Forelimb muscle (tissue), 1 donor: ENCODE measurements around the gene TAS1R2. TPM values are rescaled to one million over a fixed set of nuclear protein-coding genes. Genes with fewer than 3 reads are reported as not detected.

ENCODE experiments used
- DNase-seq: peaks from one replicate; pipeline ENCODE4 v3.0.0-alpha.2; 2013; ENCODE audit warnings: low read depth
- polyA plus RNA-seq: library from polyadenylated mRNA; unstranded; fragments of 120-200 nt; gene quantifications from one replicate; pipeline ENCODE4 v1.2.1, GENCODE V29; 2013; ENCODE audit not compliant: insufficient read length

TAS1R2 gene
- polyA plus RNA-seq, 1 donor: not detected

DNA sequence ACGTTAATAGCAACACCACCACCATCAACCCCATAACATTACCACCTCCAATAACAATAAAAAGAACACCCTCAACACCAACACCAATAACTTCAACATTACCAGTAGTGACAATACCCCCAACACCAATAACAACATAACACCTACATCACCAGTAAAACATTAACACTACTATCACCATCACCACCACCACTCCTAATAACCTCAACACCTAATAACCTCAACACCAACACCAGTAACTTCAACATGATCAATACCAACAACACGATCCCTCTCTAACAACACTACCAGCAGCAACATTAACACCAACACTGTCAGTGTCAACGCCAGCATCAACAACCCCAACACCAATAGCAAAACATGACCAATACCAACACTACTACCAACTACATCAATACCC, 57.2 kb downstream of the TAS1R2 start:
- DNase-seq: no peak

DNA sequence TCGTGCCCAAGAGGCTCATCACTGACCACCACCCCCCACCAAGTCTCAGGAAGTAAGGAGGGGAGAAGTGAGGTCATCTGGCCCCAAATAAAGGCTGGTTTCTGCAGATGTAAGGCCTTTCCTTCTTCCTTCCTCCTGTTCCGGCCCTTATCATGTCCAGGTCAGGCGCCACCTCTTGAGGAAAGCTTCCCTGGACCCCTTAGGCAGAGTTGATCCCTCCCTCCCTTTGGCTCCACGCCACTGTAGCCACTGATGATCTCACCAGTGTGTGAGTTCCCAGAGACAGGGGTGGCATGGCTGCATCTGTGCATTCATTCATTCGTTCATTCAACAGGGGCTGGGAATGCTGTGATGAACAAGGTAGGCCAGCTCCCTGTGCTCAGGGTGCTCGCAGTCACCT, 59.2 kb downstream of the TAS1R2 start:
- DNase-seq: no peak

DNA sequence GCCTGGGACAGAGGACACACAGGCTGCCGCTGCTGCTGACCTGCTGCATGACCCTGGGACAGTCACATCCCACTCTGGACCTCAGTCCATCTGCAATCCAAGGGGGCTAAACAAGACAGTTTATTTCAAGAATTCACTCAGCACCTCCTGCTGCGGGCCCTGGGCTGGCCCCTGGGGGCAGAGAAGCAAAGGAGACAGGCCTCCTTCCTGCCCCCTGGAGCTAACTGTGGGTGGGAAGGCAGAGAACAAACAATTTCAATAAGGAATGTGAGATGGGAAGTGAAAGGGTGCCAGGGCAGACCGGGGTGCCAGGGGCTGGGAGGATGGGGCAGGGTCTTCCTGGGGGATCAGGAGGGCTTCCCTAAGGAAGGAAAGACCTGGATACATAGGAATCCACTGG, 60.0 kb downstream of the TAS1R2 start:
- DNase-seq: no peak

DNA sequence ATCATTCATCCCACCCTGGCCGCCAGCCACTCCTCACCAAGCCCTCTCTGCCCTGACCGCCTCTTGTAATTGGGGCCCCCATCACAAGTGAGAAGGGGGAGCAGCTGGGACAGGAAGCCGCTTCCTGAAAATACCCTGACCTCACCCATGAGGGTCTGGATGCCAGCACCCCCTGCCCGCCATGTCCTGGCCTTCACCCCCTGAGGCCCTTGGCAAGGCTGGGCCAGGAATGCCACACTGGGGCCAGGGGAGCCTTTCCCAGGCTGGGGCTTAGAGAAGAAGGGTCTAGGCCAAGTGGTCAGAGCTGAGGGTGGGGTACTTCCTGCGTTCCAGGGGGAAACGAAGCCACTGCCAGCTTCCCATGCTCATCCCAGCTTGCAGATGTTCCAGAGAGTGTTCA, 60.5 kb downstream of the TAS1R2 start:
- no peak for DNase-seq

DNA sequence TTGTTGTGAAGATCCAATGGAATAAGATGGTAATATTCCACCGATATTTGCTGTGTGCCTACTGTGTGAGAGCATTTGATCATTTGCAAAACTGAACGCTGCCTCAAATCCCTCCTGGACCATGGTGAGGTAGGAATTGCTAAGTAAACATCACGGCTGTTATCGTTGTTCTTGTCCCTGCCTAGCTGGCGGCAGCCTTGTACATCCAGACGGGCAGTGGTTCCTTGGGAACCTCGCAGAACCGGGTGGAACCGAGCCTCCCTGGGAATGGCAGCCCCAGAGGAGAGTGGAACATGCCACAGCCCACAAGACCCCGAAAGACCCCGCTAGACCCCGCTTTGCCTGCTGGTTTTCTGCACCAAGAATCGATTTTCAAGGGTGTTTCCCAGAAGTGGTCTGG, 60.9 kb downstream of the TAS1R2 start:
- DNase-seq: no peak

DNA sequence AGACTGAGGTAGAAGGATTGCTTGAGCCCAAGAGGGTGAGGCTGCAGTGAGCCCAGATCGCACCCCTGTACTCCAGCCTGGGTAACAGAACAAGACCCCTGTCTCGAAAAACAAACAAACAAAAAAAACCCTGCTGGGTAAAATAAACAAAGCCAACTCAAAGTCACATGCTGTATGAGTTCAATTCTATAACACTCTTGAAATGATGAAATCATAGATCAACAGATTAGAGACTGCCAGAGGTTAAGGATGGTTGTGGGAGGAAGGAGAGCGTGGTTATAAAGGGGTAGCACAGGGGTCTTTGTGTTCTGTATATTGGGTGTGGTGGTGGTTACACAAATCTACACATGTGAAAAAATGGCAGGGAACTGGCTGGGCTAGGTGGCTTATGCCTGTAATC, 62.5 kb downstream of the TAS1R2 start:
- DNase-seq: no peak

DNA sequence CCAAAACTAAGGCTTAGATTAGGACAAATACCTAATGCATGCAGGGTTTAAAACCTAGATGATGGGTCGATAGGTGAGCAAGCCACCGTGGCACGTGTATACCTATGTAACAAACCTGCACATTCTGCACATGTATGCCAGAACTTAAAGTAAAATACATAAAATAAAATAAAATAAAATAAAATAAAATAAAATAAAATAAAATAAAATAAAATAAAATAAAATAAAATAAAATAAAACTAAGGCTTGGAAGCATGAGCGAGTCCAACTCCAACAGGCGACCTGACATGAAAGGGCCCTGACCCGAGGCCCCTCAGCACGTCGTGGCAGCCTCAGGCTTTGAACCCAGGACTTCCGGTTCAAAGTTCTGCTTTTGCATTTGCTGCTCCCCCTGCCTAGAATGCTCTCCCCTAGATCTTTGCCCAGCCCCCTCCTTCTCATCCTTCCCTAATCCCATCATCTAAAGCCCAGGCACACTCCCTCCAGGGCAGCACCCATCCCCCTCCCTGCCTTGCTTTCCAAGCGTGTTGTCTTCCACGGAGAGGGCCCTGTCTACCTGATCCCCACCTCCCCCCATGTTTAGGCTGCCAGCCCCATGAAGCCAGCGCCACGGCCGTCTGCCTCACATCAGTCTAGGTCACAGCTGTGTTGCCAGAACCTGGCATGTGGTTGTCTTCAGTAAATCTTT, 64.3 kb downstream of the TAS1R2 start:
- DNase-seq: no peak

DNA sequence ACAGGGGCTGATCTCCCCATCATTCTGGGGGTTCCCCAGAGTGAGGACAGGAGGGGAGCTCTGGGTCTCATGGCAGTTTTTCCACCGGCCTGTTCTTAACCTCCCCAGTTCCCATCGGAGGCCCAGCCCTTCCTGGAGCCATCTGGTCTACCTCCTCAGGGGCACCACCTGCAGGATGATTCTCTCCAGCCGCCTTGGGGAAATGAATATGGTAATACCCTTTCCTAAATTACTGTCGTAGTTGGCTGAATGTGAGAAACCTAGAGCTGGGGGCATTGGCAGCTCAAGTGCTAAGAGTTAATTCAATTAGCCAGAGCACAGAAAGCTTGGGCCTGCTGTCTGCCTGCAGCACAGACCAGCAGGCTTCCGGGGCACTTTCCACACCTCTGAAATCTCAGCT, 64.9 kb downstream of the TAS1R2 start:
- DNase-seq: no peak

DNA sequence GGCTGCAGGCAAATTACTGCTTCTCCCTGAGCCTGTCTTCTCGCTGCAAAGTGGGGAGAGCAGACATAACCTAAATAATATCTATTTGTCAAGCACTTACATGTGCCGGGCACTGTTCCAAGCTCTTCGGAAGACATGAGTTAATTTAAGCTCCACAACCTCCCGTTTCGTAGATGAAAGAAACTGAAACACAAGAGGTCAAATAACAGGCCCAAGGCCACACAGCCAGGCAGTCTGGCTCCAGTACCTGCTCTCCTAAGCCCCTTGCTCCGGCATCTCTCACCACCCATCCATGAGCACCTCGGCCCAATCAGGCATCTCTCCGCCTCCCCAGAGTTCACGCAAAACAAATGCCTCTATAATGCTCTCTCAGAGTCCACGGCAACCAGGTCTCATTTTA, 65.4 kb downstream of the TAS1R2 start:
- no peak for DNase-seq

DNA sequence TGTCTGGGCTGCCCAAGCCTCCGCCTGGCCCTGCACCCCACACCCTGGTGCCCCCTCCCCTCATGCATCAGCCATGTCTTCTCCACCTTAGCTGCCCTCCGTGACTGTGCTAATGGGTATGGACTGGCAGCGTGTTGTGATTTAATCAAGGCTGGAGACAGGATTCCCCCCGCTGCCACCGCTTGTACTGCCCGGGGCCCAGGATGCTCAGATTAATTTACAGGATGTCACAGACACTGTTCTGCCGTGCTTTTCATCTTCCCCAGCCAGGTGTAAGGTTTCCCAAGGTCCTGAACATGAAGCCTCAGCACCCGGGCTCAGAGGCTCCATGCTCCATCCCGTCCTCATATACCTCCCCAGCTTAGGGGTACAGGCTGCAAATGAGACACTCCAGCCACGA, 66.3 kb downstream of the TAS1R2 start:
- DNase-seq: no peak

DNA sequence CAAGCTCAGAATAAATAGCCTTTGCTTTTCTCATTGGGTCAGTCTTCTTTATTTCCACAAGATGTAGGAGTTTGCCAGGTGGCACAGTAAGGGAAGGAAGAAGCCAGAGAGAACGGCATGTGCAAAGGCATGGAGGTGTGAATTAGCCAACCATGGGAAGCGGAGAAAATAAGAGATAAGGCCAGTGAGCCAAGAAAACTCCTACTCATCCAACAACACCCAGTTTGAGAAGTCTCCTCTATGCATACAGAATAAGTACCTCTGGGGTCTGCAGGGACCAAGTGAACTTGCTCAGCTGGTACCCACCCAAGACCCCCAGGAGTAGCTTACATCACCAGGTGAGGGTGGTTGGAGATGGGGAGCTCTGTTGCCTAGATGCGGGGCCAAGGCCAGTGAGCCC, 66.7 kb downstream of the TAS1R2 start:
- no peak for DNase-seq

Other genes starting within 250 kb of the TAS1R2 start
- gene PAX7, start 228.8 kb downstream of the TAS1R2 start, polyA plus RNA-seq: 44.5 TPM
- 11.9 TPM for gene ALDH4A1, start 42.9 kb upstream of the TAS1R2 start, polyA plus RNA-seq
- gene IFFO2, start 97.0 kb upstream of the TAS1R2 start, polyA plus RNA-seq: 4.4 TPM